GM18511 (cell line): Measurements from ENCODE around the gene ARHGEF38.

Experiments used
- ATAC-seq: cut with Tn5 transposase; IDR thresholded peaks from one replicate; pipeline ENCODE4 v1.9.1; 2021; ENCODE audit warnings: mild to moderate bottlenecking, moderate library complexity; ENCODE audit not compliant: unreplicated experiment

Gene ARHGEF38

GRCh38 chr4:105558277-105558676 is 5.9 kb downstream of the ARHGEF38 start:
- no peak for ATAC-seq

- ATAC-seq = no peak
Measured at GRCh38 chr4:105560421-105560848, 8.0 kb downstream of the ARHGEF38 start.

GRCh38 chr4:105563352-105563751 is 10.9 kb downstream of the ARHGEF38 start:
- ATAC-seq = no peak

- ATAC-seq = no peak
Measured at GRCh38 chr4:105568584-105568983, 16.2 kb downstream of the ARHGEF38 start.

GRCh38 chr4:105569057-105569865 is 16.8 kb downstream of the ARHGEF38 start:
- no peak for ATAC-seq

- no peak for ATAC-seq
Measured at GRCh38 chr4:105569866-105570236, 17.4 kb downstream of the ARHGEF38 start.

GRCh38 chr4:105572296-105572695 is 19.9 kb downstream of the ARHGEF38 start:
- ATAC-seq = no peak

GRCh38 chr4:105586638-105587328 is 34.4 kb downstream of the ARHGEF38 start:
- ATAC-seq = peak; percentile 60

- peak; percentile 33 for ATAC-seq
Measured at GRCh38 chr4:105587841-105588240, 35.4 kb downstream of the ARHGEF38 start.

- peak; percentile 67 for ATAC-seq
Measured at GRCh38 chr4:105588252-105588651, 35.8 kb downstream of the ARHGEF38 start.

GRCh38 chr4:105591573-105591972 is 39.2 kb downstream of the ARHGEF38 start:
- ATAC-seq = no peak

GRCh38 chr4:105594099-105595010 is 41.9 kb downstream of the ARHGEF38 start:
- peak; percentile 95 for ATAC-seq

- no peak for ATAC-seq
Measured at GRCh38 chr4:105596684-105597083, 44.3 kb downstream of the ARHGEF38 start.

- ATAC-seq = no peak
Measured at GRCh38 chr4:105598052-105598451, 45.6 kb downstream of the ARHGEF38 start.

GRCh38 chr4:105598787-105599186 is 46.4 kb downstream of the ARHGEF38 start:
- ATAC-seq = no peak

GRCh38 chr4:105599482-105599881 is 47.1 kb downstream of the ARHGEF38 start:
- no peak for ATAC-seq

- no peak for ATAC-seq
Measured at GRCh38 chr4:105599932-105600655, 47.7 kb downstream of the ARHGEF38 start.

GRCh38 chr4:105600951-105601350 is 48.5 kb downstream of the ARHGEF38 start:
- no peak for ATAC-seq

GRCh38 chr4:105601406-105601805 is 49.0 kb downstream of the ARHGEF38 start:
- ATAC-seq = no peak

GRCh38 chr4:105603158-105603557 is 50.7 kb downstream of the ARHGEF38 start:
- no peak for ATAC-seq

GRCh38 chr4:105605493-105605892 is 53.1 kb downstream of the ARHGEF38 start:
- peak; percentile 60 for ATAC-seq
